Measurements from ENCODE around the gene LARGE1.

Gene LARGE1

GRCh38 chr22:33906475-33906874, 13.8 kb downstream of the LARGE1 start:
- no peak overlapping the region for H3K4me3 ChIP-seq (ENCODE audit: low read length)
- DNase-seq (ENCODE audit: low read depth), result no peak
- TF ChIP-seq CTCF (IDR thresholded peaks at IDR 0.05; ENCODE audit: insufficient read depth, low read depth, low read length, missing control alignments), result no peak

- no peak overlapping the region for H3K4me3 ChIP-seq (ENCODE audit: low read length)
- DNase-seq (ENCODE audit: low read depth), result no peak
- TF ChIP-seq CTCF (IDR thresholded peaks at IDR 0.05; ENCODE audit: insufficient read depth, low read depth, low read length, missing control alignments), result no peak
These were observed 17.3 kb downstream of the LARGE1 start for GRCh38 chr22:33903012-33903411.

- no peak for DNase-seq (ENCODE audit: low read depth)
- no peak overlapping the region for H3K4me3 ChIP-seq (ENCODE audit: low read length)
- no peak for TF ChIP-seq CTCF (IDR thresholded peaks at IDR 0.05; ENCODE audit: insufficient read depth, low read depth, low read length, missing control alignments)
These were observed 18.2 kb downstream of the LARGE1 start for GRCh38 chr22:33902073-33902472.

GRCh38 chr22:33898121-33898520, 22.2 kb downstream of the LARGE1 start:
- no peak for DNase-seq (ENCODE audit: low read depth)
- TF ChIP-seq CTCF (IDR thresholded peaks at IDR 0.05; ENCODE audit: insufficient read depth, low read depth, low read length, missing control alignments), result no peak
- H3K4me3 ChIP-seq (ENCODE audit: low read length), result no peak overlapping the region

GRCh38 chr22:33897448-33897835, 22.8 kb downstream of the LARGE1 start:
- DNase-seq (ENCODE audit: low read depth), result no peak
- H3K4me3 ChIP-seq (ENCODE audit: low read length), result no peak overlapping the region
- TF ChIP-seq CTCF (IDR thresholded peaks at IDR 0.05; ENCODE audit: insufficient read depth, low read depth, low read length, missing control alignments), result no peak

GRCh38 chr22:33896575-33897447, 23.5 kb downstream of the LARGE1 start:
- TF ChIP-seq CTCF (IDR thresholded peaks at IDR 0.05; ENCODE audit: insufficient read depth, low read depth, low read length, missing control alignments), result no peak
- DNase-seq (ENCODE audit: low read depth), result no peak
- H3K4me3 ChIP-seq (ENCODE audit: low read length), result no peak overlapping the region

- DNase-seq (ENCODE audit: low read depth), result no peak
- no peak overlapping the region for H3K4me3 ChIP-seq (ENCODE audit: low read length)
- no peak for TF ChIP-seq CTCF (IDR thresholded peaks at IDR 0.05; ENCODE audit: insufficient read depth, low read depth, low read length, missing control alignments)
These were observed 24.1 kb downstream of the LARGE1 start for GRCh38 chr22:33896154-33896553.

Data from epithelial cell of esophagus (primary cell).